ENCODE data around the gene CLCA4.

DNA sequence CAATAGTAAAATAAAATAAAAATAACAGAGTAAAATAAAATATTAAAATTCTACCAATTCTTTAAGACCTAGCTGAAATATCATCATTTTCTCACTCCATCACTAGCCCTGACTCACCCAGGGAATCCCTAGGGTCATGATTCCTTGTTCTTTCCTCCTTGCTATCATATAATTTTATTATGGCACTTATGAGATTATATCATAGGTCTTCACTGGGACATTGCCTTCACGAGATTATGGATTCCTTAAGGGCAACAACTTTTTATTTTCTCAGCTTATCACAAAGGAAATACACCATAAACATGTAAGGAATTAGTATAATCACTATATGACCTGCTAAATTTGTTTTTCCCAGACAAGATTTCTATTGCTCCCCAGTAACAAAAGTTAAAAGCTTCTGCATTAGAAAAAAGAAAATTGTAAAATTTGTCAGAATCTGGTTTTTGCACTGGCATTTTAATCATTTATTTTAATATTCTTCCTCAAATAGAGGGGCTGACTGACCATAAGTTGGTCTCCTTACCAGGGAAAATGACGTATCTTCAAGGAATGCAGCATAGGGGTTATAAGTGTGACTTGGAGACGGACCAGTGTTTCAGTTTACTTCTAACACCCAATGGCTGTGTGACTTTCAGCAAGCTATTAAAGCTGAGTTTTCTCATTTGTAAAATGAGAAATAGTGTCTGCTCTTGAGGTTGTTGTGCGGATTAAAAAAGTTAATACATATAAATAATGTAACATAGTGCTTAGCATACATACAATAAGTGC, 8.8 kb upstream of the CLCA4 start:
- TF ChIP-seq, protein P1, sequence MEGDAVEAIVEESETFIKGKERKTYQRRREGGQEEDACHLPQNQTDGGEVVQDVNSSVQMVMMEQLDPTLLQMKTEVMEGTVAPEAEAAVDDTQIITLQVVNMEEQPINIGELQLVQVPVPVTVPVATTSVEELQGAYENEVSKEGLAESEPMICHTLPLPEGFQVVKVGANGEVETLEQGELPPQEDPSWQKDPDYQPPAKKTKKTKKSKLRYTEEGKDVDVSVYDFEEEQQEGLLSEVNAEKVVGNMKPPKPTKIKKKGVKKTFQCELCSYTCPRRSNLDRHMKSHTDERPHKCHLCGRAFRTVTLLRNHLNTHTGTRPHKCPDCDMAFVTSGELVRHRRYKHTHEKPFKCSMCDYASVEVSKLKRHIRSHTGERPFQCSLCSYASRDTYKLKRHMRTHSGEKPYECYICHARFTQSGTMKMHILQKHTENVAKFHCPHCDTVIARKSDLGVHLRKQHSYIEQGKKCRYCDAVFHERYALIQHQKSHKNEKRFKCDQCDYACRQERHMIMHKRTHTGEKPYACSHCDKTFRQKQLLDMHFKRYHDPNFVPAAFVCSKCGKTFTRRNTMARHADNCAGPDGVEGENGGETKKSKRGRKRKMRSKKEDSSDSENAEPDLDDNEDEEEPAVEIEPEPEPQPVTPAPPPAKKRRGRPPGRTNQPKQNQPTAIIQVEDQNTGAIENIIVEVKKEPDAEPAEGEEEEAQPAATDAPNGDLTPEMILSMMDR (IDR thresholded peaks at IDR 0.05) = no peak
- TF ChIP-seq POLR2A (IDR thresholded peaks at IDR 0.05) = no peak

All from Peyer's patch (tissue), 4 donors.